ENCODE results near the gene NMRK1. TPM values are rescaled to one million over a fixed set of nuclear protein-coding genes. Genes with fewer than 3 reads are reported as not detected.

NMRK1 gene
- total RNA-seq, 1 donor from 2014 or later, result 17.0 TPM

DNA sequence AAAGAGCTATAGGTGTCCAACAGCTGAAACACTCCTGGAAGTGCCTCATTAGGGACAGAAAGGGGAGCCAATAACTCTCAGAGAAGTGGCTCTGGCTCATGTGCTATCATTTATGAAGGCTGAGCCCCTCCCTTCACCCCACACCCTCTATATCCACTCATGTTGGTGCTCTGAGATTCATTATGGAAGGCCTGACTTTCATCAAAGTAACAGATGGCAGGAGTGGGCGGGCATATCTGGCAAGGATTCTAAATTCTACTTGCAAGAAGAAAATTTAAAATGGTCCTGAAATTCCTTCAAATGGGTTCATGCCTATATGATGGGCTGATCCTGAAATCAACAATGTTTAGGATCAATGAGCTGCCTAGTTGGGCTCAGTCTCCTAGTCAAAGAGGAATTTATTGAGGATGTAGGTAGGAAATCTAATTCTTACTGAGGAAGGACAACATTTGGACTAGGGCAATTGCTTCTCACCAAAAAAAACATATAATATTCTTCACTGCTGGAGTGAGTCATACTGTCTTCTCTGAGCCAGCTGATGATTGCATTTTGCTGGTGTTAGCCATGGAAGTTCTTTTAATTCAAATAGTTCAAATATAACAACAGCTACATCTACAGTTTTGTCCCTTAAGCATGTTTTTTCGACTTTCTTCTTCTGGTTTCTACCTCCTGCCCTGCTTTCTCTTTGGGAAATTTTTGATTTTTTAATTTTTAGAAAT lies 23.5 kb downstream of the NMRK1 start:
- TF ChIP-seq, protein P1, sequence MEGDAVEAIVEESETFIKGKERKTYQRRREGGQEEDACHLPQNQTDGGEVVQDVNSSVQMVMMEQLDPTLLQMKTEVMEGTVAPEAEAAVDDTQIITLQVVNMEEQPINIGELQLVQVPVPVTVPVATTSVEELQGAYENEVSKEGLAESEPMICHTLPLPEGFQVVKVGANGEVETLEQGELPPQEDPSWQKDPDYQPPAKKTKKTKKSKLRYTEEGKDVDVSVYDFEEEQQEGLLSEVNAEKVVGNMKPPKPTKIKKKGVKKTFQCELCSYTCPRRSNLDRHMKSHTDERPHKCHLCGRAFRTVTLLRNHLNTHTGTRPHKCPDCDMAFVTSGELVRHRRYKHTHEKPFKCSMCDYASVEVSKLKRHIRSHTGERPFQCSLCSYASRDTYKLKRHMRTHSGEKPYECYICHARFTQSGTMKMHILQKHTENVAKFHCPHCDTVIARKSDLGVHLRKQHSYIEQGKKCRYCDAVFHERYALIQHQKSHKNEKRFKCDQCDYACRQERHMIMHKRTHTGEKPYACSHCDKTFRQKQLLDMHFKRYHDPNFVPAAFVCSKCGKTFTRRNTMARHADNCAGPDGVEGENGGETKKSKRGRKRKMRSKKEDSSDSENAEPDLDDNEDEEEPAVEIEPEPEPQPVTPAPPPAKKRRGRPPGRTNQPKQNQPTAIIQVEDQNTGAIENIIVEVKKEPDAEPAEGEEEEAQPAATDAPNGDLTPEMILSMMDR (conservative IDR thresholded peaks at IDR 0.05; ENCODE audit: low read depth, low read length), result no peak
- no peak overlapping the region for H3K4me3 ChIP-seq (ENCODE audit: low read depth, low read length)
- DNase-seq (ENCODE audit: low read depth), result no peak

DNA sequence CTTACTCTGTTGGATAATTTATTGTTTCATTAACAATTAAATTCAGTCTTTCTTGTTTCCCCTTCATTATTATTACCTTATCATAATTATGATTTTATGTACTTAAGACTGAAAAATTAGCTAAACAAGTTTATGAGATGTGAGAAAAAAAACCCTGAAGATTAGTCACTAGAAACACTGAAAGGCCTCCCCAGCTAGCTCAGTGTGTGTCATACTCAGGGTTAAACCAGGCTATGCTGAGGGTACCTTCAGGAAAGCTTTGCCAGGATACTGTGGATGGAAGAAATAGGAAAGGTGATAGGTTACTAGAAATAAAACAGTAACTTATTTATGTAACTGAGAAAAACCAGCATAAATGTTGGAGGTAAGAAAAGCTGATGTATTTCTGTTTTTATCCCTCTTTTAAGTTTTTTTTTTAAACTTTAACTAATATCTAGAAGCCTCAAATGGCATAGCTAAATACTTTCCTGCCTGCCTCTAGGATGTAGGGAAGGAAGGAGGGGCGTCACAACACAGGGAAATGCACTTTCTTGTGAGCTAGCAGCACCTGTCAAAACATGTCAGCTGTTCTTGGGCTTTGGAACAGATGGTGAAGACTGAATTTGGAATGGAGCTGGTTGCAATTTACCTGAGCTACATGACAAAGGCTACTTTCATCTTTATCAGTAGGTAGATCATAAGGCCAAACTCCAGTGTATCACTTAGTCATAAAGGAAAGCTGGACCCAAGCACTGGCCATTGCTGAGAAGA lies 24.2 kb downstream of the NMRK1 start:
- TF ChIP-seq, protein P1 (conservative IDR thresholded peaks at IDR 0.05; ENCODE audit: low read depth, low read length), result no peak
- no peak for DNase-seq (ENCODE audit: low read depth)
- H3K4me3 ChIP-seq (ENCODE audit: low read depth, low read length), result no peak overlapping the region

DNA sequence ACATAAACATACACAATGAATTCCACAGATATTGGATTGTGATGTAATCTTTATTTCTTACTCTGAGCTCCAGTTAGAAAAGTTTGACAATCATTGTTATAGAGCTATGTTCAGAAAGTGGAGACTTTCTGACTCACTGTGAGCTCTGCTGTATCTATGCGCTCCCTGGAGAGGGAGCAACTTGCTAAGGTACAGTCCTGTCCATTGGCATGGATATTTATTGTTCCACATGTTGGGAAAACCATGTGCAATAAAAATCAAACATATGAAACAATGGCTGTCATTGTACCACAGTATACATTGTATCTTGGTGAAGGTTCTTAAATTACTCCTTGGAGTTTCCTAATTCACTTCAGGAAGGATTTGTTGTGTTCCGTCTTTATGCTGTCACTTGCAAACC lies 26.8 kb downstream of the NMRK1 start:
- TF ChIP-seq, protein P1 (conservative IDR thresholded peaks at IDR 0.05; ENCODE audit: low read depth, low read length), result no peak
- no peak for DNase-seq (ENCODE audit: low read depth)
- H3K4me3 ChIP-seq (ENCODE audit: low read depth, low read length), result no peak overlapping the region

DNA sequence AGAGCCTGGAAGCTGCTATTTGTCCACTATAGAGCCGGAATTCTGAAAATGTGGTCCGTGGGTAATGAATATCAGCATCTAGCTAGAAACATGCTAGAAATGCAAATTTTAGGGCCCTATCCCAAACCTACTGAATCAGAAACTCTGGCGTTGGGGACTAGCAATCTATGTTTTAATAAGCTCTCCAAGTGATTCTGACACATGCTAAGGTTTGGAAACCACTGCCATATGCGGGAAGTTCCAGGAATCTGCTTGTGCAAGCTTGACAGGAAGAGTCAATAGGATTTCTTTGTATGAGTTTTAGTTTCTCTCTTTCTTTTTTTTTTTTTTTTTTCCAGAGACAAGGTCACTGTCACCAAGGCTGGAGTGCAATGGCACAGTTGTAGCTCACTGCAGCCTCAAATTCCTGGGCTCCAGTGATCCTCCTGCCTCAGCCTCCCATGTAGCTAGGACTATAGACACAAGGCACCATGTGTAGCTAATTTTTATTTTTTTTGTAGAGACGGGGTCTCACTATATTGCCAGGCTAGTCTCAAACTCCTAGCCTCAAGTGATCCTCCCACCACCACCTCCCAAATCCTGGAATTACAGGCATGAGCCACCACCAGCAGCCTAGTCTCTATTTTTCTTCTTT lies 33.5 kb downstream of the NMRK1 start:
- DNase-seq (ENCODE audit: low read depth), result no peak
- TF ChIP-seq, protein P1 (conservative IDR thresholded peaks at IDR 0.05; ENCODE audit: low read depth, low read length), result no peak
- H3K4me3 ChIP-seq (ENCODE audit: low read depth, low read length), result no peak overlapping the region

DNA sequence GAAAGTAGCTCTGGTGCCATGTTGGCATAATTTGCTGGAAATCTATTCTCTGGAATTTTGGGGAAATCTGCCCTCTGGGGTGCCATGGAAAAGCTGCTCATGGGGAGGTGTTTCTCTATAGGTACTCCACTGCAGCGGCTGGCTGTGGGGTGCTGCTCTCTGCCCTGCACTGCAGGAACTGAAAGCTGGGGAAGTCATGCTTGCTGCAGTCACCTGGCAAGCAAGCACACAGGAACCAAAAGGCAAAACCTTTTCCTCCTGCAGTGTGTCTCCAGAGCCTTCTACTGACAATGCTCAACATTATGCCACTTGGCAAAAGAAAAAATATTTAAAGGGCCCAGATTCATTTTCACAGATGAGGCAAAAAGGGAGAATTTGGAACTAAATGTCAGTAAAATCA lies 34.1 kb downstream of the NMRK1 start:
- DNase-seq (ENCODE audit: low read depth), result no peak
- TF ChIP-seq, protein P1 (conservative IDR thresholded peaks at IDR 0.05; ENCODE audit: low read depth, low read length), result no peak
- no peak overlapping the region for H3K4me3 ChIP-seq (ENCODE audit: low read depth, low read length)

DNA sequence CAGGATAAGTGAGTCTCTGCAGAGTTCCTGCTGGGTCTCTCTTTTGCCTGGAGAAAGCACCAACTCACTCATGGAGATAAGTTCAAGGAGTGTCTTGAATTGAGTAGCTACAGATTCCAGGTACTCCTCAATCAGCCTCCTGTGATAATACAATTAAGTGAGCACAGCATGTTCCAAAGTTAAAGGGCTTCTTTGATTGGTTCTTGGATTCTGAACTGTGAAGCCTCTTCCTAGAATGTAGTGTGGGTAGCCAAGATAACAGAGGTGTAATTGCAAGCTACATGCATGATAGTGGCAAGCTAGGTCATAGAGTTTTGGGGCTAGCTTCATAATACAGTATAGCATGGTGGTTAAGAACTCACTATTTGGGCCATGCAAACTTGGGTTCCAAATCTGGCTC lies 36.7 kb downstream of the NMRK1 start:
- H3K4me3 ChIP-seq (ENCODE audit: low read depth, low read length), result no peak overlapping the region
- DNase-seq (ENCODE audit: low read depth), result no peak
- TF ChIP-seq, protein P1 (conservative IDR thresholded peaks at IDR 0.05; ENCODE audit: low read depth, low read length), result no peak

All from epithelial cell of proximal tubule (primary cell).